Esophagus mucosa (tissue), 1 donor: ENCODE results near the gene ADGRV1. TPM values are rescaled to one million over a fixed set of nuclear protein-coding genes. Genes with fewer than 3 reads are reported as not detected.

Source experiments
- ATAC-seq: fragments of 200-7000 bp; cut with Tn5 transposase; one replicate; pipeline ENCODE4 v1.9.1; 2020
- total RNA-seq: library from RNA; stranded (reverse); gene quantifications from one replicate; pipeline ENCODE4 v1.2.4, GENCODE V29; 2023
- donor health status: DM: yes; HTN: yes; CAD: no.

Gene ADGRV1
- total RNA-seq, 1 donor from 2014 or later, result 3.7 TPM

- ATAC-seq, result no peak
Observed at GRCh38 chr5:91177085-91177484, 618.5 kb downstream of the ADGRV1 start.

DNA sequence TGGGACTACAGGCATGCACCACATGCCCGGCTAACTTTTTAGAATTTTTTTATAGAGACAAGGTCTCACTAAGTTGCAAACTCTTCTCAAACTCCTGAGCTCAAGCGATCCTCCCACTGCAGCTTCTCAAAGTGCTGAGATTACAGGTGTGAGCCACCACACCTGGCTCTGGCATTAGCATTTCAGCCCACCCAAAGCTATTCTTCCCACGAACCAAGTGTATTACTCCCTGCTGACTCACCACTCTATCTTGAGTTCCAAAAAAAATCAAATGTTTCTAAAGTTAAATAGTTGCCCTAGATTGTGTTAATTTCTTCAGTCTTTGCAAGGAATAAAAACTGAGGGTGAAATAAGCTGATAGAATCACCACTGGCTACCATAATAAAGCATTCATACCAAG, 619.0 kb downstream of the ADGRV1 start:
- ATAC-seq, result no peak

- ATAC-seq, result no peak
Observed at GRCh38 chr5:91178461-91178860, 619.9 kb downstream of the ADGRV1 start.

- no peak for ATAC-seq
Observed at GRCh38 chr5:91179018-91179417, 620.4 kb downstream of the ADGRV1 start.

DNA sequence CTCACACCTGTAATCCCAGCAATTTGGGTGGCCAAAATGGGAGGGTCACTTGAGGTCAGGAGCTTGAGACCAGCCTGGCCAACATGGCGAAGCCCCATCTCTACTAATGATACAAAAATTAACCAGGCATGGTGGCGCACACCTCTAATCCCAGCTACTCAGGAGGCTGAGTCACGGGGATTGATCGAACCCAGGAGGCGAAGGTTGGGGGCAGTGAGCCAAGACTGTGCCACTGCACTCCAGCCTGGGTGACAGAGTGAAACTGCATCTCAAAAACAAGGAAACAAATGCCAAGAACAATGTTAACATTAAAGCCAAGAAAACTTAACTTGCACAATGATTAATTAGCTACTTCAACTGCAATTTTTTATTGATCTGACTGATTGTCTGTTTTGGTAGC, 621.9 kb downstream of the ADGRV1 start:
- peak; percentile 49 for ATAC-seq

- peak; percentile 90 for ATAC-seq
Observed at GRCh38 chr5:91182763-91183162, 624.2 kb downstream of the ADGRV1 start.

GRCh38 chr5:91183743-91184142, 625.1 kb downstream of the ADGRV1 start:
- ATAC-seq, result peak; percentile 53

DNA sequence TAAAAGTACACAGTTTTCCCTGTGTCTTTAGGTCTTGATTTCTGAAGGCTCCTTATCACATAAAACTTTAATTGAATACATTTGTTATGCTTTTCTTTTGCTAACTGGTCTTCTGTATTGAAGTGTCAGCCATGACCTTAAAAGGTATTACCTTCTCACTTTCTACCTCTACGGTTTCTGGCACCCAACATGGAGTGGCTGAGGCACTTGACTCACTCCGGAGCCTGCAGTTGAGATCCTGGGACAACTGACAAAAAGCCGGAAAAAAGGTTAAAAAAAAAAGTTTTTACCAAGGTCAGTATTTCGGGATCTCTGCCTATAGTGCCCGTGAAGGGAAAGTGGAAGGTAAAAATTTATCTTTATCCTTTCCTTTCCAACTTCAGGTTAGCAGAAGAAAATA, 627.5 kb downstream of the ADGRV1 start:
- ATAC-seq, result no peak

GRCh38 chr5:91187032-91187431, 628.4 kb downstream of the ADGRV1 start:
- ATAC-seq, result no peak

DNA sequence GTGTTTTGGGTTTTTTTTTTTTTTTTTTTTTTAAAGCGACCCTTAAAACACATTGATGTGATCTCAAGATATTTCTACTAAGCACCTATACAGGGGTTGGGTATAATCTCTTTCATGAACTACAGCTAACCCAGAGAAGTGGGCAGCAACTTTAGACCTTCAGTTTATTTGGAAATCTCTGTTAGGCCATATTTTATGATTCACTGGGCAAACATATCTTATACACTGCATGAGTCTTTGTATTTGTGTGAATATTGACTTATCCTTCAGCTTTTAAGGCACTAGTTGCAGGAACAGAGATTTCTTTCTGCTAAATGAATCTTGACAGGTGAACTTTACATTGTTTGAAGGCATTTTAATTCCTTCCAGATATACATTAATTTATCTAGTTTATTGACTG, 630.2 kb downstream of the ADGRV1 start:
- ATAC-seq, result no peak

GRCh38 chr5:91189480-91190313, 631.1 kb downstream of the ADGRV1 start:
- ATAC-seq, result no peak

- ATAC-seq, result no peak
Observed at GRCh38 chr5:91190314-91190690, 631.7 kb downstream of the ADGRV1 start.

GRCh38 chr5:91194824-91195381, 636.3 kb downstream of the ADGRV1 start:
- no peak for ATAC-seq

GRCh38 chr5:91200692-91201091, 642.1 kb downstream of the ADGRV1 start:
- no peak for ATAC-seq

DNA sequence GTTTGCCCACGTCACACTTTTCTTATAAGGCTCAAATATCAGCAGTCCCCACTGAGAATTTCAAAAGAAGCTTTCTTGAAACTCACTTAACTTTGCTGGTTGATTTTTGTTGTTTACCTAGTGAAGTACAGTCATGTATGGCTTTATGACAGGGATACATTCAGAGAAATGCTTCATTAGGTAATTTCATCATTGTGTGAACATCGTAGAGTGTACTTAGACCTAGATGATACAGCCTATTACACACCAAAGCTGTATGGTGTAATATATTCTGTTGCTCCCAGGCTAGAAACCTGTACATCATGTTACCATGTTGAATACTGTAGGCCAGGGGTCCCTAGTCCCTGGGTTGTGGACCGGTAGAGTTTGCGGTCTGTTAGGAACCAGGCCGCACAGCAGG, 647.5 kb downstream of the ADGRV1 start:
- ATAC-seq, result peak; percentile 80

GRCh38 chr5:91206734-91207133, 648.1 kb downstream of the ADGRV1 start:
- ATAC-seq, result peak; percentile 74

- no peak for ATAC-seq
Observed at GRCh38 chr5:91207248-91207647, 648.7 kb downstream of the ADGRV1 start.

- ATAC-seq, result peak; percentile 89
Observed at GRCh38 chr5:91211997-91212713, 653.6 kb downstream of the ADGRV1 start.

GRCh38 chr5:91212714-91213092, 654.1 kb downstream of the ADGRV1 start:
- peak; percentile 39 for ATAC-seq
